Transverse colon (tissue), 4 donors: Measurements from ENCODE around the gene CFH.

Experiments
- EP300 ChIP-seq: sonication (generic); formaldehyde crosslinking; IDR thresholded peaks from one replicate; pipeline ENCODE4 v1.6.1; 2017; ENCODE audit warnings: antibody characterized with exemption, low read depth
- POLR2A ChIP-seq: fragments of 450-650 bp; IDR thresholded peaks from one replicate; pipeline ENCODE4 v1.6.1; 2016; ENCODE audit warnings: antibody characterized with exemption, mild to moderate bottlenecking, moderate library complexity
- POLR2AphosphoS5 ChIP-seq, 3 donors: sonication (generic); formaldehyde crosslinking; IDR thresholded peaks; one replicate each; pipeline ENCODE4 v1.6.1; 2016; ENCODE audit warnings: antibody characterized with exemption in 3 of 3
- TF ChIP-seq, protein P1 (sequence below), 5 experiments: fragments of 200-600 bp in 3 of 5; fragments of 450-650 bp in 2 of 5; sonication (generic) in 3 of 5; IDR thresholded peaks; 1 replicate in 2 of 5; 2 replicates in 3 of 5; pipeline ENCODE4 v1.5.1; 2016 to 2017; ENCODE audit warnings: antibody characterized with exemption in 5 of 5, inconsistent platforms in 3 of 5, mild to moderate bottlenecking in 2 of 5, moderate library complexity in 1 of 5

DNA sequence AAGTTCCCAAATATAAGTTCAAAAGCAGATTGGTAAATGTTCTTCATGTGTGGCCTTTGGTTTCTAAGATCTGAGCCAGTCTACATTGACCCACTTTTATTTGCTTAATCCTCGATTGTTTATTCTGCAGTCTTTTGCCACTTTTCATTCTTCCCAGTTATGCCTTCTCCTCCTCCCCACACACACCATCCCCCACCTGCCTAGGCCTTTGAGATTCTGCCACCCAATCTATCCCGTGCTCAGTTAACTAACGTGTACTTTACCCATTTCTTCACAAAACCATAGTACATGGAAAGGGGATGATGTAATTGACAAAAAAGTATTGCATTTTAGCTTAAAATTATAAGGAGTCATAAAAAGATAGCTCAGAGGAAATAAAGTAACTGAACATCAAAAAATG is 3.7 kb downstream of the CFH start:
- TF ChIP-seq, protein P1, sequence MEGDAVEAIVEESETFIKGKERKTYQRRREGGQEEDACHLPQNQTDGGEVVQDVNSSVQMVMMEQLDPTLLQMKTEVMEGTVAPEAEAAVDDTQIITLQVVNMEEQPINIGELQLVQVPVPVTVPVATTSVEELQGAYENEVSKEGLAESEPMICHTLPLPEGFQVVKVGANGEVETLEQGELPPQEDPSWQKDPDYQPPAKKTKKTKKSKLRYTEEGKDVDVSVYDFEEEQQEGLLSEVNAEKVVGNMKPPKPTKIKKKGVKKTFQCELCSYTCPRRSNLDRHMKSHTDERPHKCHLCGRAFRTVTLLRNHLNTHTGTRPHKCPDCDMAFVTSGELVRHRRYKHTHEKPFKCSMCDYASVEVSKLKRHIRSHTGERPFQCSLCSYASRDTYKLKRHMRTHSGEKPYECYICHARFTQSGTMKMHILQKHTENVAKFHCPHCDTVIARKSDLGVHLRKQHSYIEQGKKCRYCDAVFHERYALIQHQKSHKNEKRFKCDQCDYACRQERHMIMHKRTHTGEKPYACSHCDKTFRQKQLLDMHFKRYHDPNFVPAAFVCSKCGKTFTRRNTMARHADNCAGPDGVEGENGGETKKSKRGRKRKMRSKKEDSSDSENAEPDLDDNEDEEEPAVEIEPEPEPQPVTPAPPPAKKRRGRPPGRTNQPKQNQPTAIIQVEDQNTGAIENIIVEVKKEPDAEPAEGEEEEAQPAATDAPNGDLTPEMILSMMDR (IDR thresholded peaks at IDR 0.05) = no peak
- TF ChIP-seq EP300 = no peak
- no peak for TF ChIP-seq POLR2A
- TF ChIP-seq POLR2AphosphoS5 (IDR thresholded peaks at IDR 0.05) = no peak
